Stimulated activated CD4-positive, alpha-beta T cell treated with anti-CD3 and anti-CD28 coated beads, Interleukin-1b, Interleukin-23, amount 100 ng/mL, for 1 hour (primary cell): ENCODE measurements around the gene SEC31B.

Experiments
- DNase-seq, 2 donors: peaks; one replicate each; pipeline ENCODE4 v3.0.0-alpha.2; 2020; ENCODE audit warnings: low read depth in 2 of 2

Gene SEC31B

DNA sequence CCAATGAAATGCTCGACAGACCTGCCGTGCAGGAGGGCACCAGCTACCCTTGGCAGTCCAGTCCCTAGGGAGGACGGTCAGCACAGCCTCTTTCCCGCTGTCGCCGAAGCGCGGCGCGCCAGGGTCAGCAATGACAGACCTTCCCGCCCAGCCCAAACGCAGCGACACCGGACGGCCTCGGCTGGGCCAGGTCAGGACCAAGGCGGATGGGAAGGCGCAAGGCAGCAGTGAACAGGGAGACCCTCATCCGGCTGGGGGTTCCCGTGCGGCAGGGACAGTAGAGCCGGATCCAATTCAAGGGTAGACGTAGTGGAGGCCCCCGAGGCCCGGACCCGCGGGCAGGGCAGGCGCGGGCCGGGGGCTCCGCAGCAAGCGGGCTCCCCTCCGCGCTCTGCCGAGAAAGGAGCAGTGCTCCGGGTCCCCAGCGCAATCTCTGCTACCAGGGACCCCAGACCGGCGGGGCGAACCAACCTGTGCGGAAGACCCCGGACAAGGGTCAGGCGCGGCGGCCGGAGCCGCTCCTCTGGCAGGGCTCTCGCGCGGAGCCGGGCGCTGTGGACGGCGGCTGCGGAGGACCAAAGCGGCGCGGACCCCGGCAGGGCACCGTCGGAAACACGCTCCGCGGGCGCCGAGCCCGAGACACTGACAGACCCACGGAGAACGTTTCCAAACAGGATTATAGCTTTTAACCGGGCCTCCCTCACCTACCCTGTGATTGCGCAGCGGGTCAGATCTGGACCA, at the start of gene SEC31B:
Gene SEC31B (minus strand): TSS at position 551 of the 741 bp plus-strand sequence. CDS start 2,909 bp downstream, outside the sequence.
- DNase-seq, result no peak

- DNase-seq, result no peak
Observed at GRCh38 chr10:100568912-100569311, 49.3 kb upstream of the SEC31B start.

GRCh38 chr10:100567826-100568225, 48.2 kb upstream of the SEC31B start:
- no peak for DNase-seq

DNA sequence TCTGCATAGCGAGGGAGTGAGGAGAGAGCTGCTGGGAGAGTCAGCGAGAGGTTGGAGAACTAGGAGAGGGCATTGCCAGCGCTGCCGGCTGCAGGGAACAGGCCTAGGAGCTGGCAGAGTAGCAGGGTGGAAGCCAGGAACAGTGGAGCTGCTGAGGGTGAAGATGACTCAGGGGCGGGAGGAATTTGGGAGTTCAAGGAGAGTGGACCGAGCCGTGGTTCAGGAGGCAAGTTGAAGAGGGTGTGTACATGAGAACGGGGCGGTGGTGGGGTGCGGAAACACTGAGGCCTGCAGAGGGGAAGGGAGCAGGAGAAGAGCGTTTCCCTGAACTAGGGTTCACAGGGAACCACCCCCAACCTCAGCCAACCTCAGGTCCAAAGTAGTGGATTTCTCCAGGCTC, 47.6 kb upstream of the SEC31B start:
- no peak for DNase-seq

- DNase-seq, result no peak
Observed at GRCh38 chr10:100566561-100566960, 46.9 kb upstream of the SEC31B start.

DNA sequence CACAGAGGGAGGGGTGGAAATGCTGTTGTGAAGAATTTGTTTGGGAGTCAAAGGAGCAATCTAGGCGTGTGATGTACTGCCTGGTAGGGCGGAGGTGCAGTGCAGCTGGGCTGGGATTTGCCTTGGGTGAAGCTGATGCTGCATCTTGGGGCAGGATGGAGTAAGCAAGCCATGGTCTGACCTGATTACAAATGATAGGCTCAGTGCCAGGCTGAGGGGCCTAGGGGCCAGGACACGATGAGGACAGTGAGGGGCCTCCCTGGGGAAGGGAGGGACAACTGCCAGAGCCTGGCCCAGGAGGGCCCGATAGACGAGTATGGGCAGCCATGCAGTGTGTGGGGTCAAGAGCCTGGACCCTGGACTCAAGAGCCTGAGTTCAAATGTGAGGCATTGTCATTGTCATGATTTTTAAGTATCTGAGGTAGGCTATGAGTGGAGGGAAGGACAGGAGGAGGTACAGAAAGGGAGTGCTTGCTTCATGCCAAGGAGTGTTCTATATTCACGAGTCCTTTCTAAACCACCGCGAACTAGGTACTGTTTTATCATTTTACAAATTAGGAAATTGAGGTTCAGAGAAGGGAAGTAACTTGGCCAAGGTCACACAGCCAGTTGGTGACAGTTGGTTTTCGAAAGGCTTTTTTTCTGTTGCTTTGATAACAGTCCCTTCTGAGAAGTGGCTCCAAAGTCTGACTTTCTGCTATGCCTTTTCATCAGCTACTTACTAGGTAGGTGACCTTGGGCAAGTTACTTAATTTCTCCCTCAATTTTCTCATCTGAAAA, 45.7 kb upstream of the SEC31B start:
- no peak for DNase-seq

- DNase-seq, result peak; percentile 42 to 63
Observed at GRCh38 chr10:100562008-100562672, 42.5 kb upstream of the SEC31B start.

DNA sequence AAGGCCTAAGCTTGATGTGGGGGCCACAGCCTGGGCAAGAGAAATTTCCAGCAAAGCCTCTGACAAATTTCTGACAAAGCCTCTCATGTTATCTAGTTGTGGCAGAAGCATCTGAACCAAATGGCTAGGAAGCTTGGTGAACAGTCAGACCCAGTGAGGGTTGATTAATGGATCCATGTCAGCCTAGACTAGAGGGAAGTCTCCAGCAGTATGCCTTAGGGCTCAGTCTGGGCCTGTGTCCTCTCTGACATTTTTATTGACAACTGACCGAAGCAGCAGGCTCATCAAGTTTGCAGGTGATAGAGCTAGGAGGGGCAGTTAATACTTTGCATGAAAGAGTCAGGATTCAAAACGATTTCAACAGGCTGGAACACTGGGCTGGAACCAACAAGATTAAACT, 41.3 kb upstream of the SEC31B start:
- DNase-seq, result no peak

DNA sequence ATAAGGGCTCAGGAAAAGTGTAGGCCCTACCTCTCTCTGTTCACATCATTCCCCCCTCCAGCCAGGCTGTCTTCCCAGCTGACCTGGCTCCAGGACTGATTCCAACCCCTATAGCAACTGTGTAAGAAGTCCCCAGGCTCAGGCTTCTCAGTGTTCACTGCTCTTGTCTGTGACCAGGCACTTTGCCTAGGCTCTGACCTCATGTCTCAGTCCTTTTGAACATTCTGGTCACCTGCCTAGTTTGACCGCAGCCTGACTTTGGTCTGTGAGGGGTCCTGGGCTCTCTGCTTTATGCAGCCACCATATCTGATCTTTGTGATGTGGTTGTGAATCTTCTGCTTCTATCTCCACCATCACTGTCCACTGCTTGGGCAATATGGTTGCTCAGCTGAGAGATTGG, 40.6 kb upstream of the SEC31B start:
- DNase-seq, result no peak

GRCh38 chr10:100554902-100555301, 35.2 kb upstream of the SEC31B start:
- DNase-seq, result no peak

GRCh38 chr10:100553929-100554328, 34.3 kb upstream of the SEC31B start:
- DNase-seq, result no peak

DNA sequence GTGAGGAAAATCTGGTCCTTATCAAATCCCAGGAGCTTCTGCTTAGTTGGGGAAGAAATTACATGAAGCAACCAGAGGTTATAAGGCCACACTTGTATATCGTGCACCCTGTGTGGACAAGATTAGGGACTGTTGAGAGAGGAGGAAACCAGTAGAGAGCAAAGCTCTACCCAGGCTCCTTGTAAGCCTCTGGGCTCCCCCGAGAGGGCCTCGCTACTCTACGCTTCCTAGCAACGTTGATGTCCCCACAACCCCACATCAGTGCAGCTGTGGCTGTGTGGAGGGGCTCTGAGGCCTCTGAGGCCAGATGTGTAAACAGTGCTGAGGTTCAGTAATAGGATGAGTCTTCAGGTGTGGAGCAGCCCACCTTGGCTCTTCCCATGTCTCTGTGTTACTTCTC, 32.1 kb upstream of the SEC31B start:
- no peak for DNase-seq

DNA sequence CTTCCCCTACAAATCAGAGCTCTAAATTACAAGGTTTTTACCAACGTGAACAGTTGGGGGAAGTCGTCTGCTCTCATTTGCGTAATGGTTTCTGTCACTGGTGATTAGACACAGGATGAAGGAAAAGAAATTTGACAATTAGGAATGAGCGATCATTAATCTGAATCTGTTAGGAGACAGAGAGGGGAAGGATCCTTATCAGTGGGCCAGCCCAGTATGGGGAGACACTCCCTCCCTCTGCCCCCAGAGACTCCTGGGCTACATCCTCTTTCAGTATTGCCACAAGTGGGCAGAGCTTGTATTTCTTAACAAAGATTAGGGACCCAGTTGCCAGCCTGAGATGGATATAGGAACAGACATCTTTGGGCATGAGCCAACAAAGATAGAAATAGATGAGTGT, 31.5 kb upstream of the SEC31B start:
- no peak for DNase-seq

DNA sequence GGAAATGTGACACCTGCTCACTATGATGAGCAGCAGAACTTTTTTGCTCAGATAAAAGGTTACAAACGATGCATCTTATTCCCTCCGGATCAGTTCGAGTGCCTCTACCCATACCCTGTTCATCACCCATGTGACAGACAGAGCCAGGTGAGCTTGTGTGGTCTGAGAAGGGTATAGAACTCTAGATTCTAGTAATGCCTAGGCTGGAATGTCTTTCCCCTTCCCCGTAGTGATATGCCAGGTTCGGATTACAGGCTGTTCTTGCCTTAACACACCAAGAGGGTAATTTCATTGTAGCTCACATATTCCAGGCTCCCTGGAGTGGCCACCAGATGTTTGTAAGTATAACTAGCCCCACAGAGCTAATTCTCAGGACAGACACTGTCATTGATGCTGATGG, 25.3 kb upstream of the SEC31B start:
- no peak for DNase-seq

DNA sequence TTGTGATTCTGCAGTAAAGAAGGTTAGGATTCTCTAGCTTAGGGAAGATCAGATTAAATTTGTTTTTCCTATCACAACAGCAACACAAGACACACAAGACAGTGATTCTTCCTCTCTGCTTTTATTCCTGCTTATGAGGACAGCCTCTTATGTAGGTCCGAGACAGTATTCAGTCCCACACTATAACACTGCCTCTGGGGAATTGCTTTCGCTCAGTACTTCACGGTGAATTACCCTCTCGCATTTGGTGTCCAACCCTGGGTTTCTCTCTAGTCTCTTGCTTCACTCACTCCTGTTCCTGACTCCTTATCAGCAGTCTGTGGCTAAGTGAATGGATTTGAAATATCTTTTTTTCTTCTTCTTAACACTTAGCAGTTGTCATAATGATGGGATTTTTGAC, 17.8 kb upstream of the SEC31B start:
- DNase-seq, result no peak

DNA sequence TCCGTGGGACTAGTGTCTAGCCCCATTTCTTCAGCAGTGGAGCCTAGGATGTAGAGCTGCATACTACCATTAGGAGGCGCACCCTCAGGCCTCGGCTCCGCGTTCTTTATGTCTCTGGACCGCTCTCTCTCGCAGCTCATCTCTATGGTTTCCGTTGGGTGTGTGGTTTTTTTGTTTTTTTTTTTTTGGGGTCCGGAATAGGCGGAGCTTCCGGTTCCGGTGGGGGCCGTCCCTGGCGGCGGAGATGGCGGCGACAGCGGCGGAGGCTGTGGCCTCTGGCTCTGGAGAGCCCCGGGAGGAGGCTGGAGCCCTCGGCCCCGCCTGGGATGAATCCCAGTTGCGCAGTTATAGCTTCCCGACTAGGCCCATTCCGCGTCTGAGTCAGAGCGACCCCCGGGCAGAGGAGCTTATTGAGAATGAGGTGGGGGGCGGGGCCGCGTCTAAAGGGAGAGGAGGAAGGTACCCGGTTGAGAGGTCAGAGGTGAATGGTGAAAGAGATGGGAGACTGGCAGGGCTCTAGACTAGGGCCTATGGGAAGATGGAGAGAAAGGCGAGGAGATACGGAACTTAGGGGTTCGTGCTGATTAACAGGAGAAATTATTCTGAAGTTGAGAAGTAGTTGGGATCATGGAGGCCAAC, 16.2 kb upstream of the SEC31B start, which contains the start of gene HIF1AN:
Gene HIF1AN (plus strand): TSS at position 229 of the 639 bp plus-strand sequence. CDS start 16 bp downstream, at position 245.
- DNase-seq, result peak; percentile 70 to 82

GRCh38 chr10:100535338-100535714, 15.7 kb upstream of the SEC31B start:
- no peak for DNase-seq

- no peak for DNase-seq
Observed at GRCh38 chr10:100534726-100535125, 15.1 kb upstream of the SEC31B start.

- DNase-seq, result no peak
Observed at GRCh38 chr10:100531761-100532160, 12.1 kb upstream of the SEC31B start.

GRCh38 chr10:100529475-100530298, 10.0 kb upstream of the SEC31B start, which contains the start of gene NDUFB8:
Gene NDUFB8 (minus strand): TSS chr10:100529871. CDS start chr10:100529851, 20 bp downstream.
- peak; percentile 70 to 75 for DNase-seq

- DNase-seq, result no peak
Observed at GRCh38 chr10:100528921-100529474, 9.3 kb upstream of the SEC31B start.
